WERI-Rb-1 (cell line): Measurements from ENCODE around the gene CPAMD8.
A peak's percentile ranks its signal among the peaks of the same experiment; 100 is the strongest.

Experiments used
- DNase-seq: peaks from one replicate; pipeline ENCODE4 v3.0.0-alpha.2; 2020
- H3K27ac ChIP-seq: fragments of 250-450 bp; sonication (Bioruptor Pico); 2 replicates; pipeline ENCODE4 v1.5.1; 2020; ENCODE audit warnings: mild to moderate bottlenecking, moderate library complexity
- H3K27me3 ChIP-seq: fragments of 250-450 bp; sonication (Bioruptor Pico); 2 replicates; pipeline ENCODE4 v1.5.1; 2021; ENCODE audit warnings: mild to moderate bottlenecking, low read depth, moderate library complexity; ENCODE audit not compliant: insufficient read depth, severe bottlenecking
- H3K36me3 ChIP-seq: fragments of 250-450 bp; sonication (Bioruptor Pico); 2 replicates; pipeline ENCODE4 v1.5.1; 2020; ENCODE audit warnings: mild to moderate bottlenecking, moderate library complexity
- H3K4me3 ChIP-seq: 2 replicates; pipeline ENCODE4 v1.5.1; 2011; ENCODE audit warnings: low read depth, mild to moderate bottlenecking, control low read depth, low read length
- H3K9me3 ChIP-seq: fragments of 250-450 bp; sonication (Bioruptor Pico); 2 replicates; pipeline ENCODE4 v1.5.1; 2021; ENCODE audit warnings: mild to moderate bottlenecking, moderate library complexity; ENCODE audit not compliant: severe bottlenecking
- CTCF ChIP-seq: IDR thresholded peaks from 2 replicates; pipeline ENCODE4 v1.5.1; 2011; ENCODE audit warnings: low read depth, mild to moderate bottlenecking, control low read depth, inconsistent platforms, low read length

CPAMD8 gene

GRCh38 chr19:16898361-16899015 lies 128.1 kb downstream of the CPAMD8 start:
- Histone ChIP-seq H3K27ac (no peak overlapping the region), H3K27me3 (no peaks in the 10 kb centered on the region), H3K36me3 (no peaks in the 10 kb centered on the region), H3K4me3 (no peak overlapping the region), H3K9me3 (no peaks in the 10 kb centered on the region)
- no peak for TF ChIP-seq CTCF
- no peak for DNase-seq

- H3K36me3 ChIP-seq: no peaks in the 10 kb centered on the region
- no peak overlapping the region for H3K27ac ChIP-seq
- H3K4me3 ChIP-seq: no peak overlapping the region
- TF ChIP-seq CTCF: no peak
- no peaks in the 10 kb centered on the region for H3K9me3 ChIP-seq
- no peaks in the 10 kb centered on the region for H3K27me3 ChIP-seq
- DNase-seq: no peak
Measured at GRCh38 chr19:16897856-16898161, 128.8 kb downstream of the CPAMD8 start.

GRCh38 chr19:16897029-16897855 lies 129.4 kb downstream of the CPAMD8 start:
- no peak for TF ChIP-seq CTCF
- no peak overlapping the region for H3K4me3 ChIP-seq
- no peak overlapping the region for H3K27ac ChIP-seq
- no peaks in the 10 kb centered on the region for H3K9me3 ChIP-seq
- no peaks in the 10 kb centered on the region for H3K36me3 ChIP-seq
- H3K27me3 ChIP-seq: no peaks in the 10 kb centered on the region
- DNase-seq: peak; percentile 27

- Histone ChIP-seq H3K27ac (no peak overlapping the region), H3K9me3 (no peaks in the 10 kb centered on the region), H3K4me3 (no peak overlapping the region)
Measured at GRCh38 chr19:16896146-16897028, 130.2 kb downstream of the CPAMD8 start.

More at GRCh38 chr19:16896146-16897028, 130.2 kb downstream of the CPAMD8 start:
- no peaks in the 10 kb centered on the region for H3K27me3 ChIP-seq
- TF ChIP-seq CTCF: no peak
- H3K36me3 ChIP-seq: no peaks in the 10 kb centered on the region
- no peak for DNase-seq
